COLO829 (cell line): ENCODE data around the gene LY6G6C.

ENCODE experiments used
- DNase-seq: peaks from one replicate; pipeline ENCODE4 v3.0.0; 2012; ENCODE audit warnings: low spot score

The LY6G6C gene

GRCh38 chr6:31741815-31742214, 20.3 kb upstream of the LY6G6C start:
- no peak for DNase-seq

- no peak for DNase-seq
Observed at GRCh38 chr6:31740397-31741223, 19.1 kb upstream of the LY6G6C start.

GRCh38 chr6:31739639-31740396, 18.3 kb upstream of the LY6G6C start, which contains the start of gene MSH5:
Gene MSH5 (plus strand): TSS chr6:31740005. CDS start chr6:31740467, 462 bp downstream.
- peak; percentile 100 for DNase-seq

DNA sequence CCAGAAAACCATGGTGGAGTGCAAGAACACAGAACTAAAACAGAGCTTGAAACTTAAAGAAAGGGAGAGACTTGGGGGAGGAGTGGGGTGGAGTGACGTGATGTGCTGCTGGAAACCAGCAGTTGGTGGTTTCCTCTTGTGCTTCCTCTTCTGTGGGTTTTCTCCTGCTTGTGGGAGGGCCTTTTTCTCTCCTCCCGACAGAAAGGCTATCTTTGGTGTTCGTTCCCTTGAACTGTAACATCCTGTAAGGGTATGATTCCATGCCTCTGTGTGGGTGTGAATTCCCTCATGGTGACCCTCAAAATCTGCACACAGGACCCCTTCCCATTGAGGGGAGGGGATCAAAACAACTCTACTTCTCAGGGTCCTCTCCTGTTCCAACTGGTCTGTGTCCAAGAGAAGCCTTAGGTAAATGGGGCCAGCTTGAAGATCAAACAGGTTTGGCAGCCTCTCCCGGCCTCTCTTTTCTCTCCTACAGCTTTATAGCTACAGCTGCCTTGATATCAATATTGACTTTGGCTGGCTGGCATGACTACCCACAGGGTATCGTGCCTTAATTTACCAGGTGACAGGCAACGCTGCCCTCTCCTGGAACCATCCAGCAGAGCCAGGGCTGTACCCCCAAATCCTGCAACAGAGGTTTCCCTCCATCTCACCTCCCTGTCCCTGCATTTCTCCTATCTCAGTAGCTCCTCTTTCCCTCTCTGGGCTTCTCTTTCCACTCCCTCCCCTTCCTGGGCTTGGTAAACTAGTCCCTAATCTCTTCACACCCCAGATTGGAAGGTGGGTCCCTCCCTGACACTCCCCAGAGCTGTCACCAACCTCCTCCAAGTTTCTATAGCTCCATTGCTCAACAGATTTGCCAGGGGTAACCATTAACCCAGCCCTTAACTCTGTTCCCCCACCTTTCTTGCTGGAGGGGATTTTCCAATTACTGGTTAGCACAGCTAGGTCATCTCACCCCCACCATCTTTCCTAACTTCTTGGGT, 16.7 kb upstream of the LY6G6C start:
- DNase-seq = peak; percentile 89

- no peak for DNase-seq
Observed at GRCh38 chr6:31737315-31737990, 15.9 kb upstream of the LY6G6C start.

DNA sequence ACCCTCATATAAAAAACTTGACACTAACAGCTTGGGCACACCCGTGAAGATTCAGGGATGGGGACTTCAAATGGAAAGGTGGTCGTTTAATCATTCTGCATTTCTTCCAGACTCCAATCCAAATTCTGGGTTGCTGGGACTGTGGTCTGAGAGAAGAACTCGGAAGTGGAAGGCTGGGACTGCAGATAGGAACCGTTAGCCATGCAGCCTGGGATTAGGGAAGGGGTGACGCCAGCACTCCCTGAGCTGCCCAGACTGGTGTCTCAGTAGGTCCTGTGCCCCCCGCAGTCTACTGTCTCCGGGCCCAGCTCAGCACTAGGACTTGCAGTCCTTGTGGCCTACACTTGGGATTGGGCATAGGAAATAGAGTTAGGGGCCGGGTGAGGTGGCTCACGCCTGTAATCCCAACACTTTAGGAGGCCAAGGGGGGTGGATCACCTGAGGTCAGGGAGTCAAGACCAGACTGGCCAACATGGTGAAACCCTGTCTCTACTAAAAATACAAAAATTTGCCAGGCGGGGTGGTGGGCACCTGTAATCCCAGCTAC, 15.3 kb upstream of the LY6G6C start:
- DNase-seq = no peak

DNA sequence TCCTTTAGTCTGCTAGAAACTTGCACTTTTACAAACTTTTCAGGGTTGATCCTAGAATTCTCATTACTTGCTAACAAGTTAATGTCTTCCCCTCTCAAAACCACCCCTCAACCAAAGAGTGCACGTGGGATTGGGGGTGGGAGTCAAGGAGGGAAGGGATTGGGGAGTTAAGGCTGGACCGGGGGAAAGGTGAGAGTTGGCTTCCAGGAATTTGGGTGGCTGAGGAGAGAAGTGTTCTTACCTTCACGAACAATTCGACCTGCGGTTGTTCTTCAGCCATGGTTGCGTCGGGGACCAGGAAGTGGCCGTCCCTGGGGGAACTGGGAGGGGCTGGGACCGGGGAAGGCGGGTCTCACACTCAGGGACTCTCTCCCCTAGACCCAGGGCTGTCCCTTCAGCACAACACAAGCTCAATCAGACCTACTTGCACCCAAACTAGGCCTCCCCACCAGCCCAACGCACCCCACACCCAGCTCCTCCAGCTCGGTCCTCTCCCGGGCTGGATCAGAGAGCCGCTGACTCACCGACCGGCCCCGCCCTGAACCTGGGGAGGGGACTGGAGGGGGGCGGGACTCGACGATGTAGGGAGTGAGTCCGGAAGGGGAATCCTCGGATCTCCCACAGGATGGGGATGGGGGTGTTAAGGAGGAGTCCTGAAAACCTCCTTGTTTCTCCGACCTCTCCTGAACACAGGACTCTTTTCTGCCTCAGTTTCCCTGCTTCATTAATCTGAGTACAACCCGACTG, 14.6 kb upstream of the LY6G6C start, which contains the start of gene CLIC1:
Gene CLIC1, minus strand, starts transcription at position 510 of the 747 bp plus-strand sequence. Its CDS starts 230 bp downstream, at position 280.
- DNase-seq = peak; percentile 87

GRCh38 chr6:31734821-31735406, 13.4 kb upstream of the LY6G6C start:
- no peak for DNase-seq

GRCh38 chr6:31734247-31734820, 12.8 kb upstream of the LY6G6C start:
- DNase-seq = no peak

DNA sequence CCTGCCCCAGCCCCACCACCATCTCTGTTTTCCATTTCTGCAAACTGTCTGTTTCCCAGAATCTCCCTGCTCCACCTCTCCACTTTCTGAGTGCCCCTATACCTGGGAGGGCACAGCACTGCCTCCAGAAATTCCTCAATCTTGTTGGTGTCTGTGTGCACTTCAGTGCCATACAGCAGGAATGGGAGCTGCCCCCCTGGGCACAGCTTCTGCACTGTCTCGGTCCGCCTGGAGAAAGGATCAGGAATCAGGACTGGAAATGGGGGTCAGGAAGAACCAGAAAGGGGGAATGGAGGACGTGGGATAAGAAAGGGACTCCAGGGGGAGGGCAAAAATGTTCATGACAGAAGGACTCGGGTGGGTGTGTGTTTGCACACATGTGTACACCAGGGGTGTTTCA, 12.2 kb upstream of the LY6G6C start:
- no peak for DNase-seq

GRCh38 chr6:31732029-31732428, 10.5 kb upstream of the LY6G6C start:
- no peak for DNase-seq

GRCh38 chr6:31730631-31731086, 9.1 kb upstream of the LY6G6C start:
- DNase-seq = no peak

GRCh38 chr6:31729979-31730630, 8.6 kb upstream of the LY6G6C start:
- DNase-seq = no peak

DNA sequence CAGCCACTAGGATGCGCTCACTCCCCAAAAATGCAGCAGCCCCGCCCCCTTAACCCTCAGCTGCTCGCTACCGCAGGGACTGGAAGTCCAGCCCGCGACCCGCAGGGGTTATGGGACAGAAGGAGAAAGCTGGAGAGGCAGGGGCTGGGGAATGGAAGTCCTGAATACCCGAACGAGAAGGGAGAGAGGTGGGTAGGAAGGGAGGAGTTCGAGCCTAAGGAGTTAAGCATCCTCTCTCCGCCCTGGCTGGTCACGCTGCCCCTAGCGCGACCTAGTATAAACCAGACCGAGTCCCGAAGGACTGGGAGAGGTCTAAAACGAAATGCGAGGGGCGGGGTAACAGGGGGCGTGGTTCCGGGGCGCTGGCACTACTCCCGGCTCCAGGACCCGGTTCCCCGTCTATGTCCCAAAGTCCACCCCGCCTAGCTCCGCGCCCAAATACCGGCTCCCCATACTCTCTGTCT, 8.0 kb upstream of the LY6G6C start:
- DNase-seq = peak; percentile 93

GRCh38 chr6:31728767-31729514, 7.4 kb upstream of the LY6G6C start, which contains the start of gene DDAH2:
Gene DDAH2 (minus strand): TSS chr6:31729299. CDS start chr6:31729161, 138 bp downstream.
- no peak for DNase-seq

- DNase-seq = no peak
Observed at GRCh38 chr6:31727717-31728671, 6.4 kb upstream of the LY6G6C start.
